HG03565 (cell line): ENCODE measurements around the gene USP15.

Experiments used
- ATAC-seq: cut with Tn5 transposase; IDR thresholded peaks from one replicate; pipeline ENCODE4 v1.9.1; 2021; ENCODE audit warnings: mild to moderate bottlenecking, moderate library complexity; ENCODE audit not compliant: unreplicated experiment

The USP15 gene

DNA sequence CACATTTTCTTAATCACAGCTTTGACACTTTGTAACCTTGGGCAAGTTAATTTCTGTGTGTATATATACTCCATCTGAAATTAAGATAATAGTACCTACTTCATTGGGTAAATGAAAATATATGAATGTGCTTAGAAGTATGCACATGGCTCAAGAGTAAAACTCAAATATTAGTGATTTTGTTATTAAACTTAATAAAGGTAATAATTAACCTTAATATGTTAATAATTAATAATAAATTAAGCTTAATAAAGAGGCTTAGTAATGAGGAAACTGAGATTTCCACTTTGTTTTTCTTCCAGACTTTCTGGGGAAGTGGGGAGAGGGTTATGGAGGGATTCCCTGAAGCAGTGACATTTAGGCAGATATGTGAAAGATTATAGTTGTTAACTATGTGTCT is 19.8 kb downstream of the USP15 start:
- no peak for ATAC-seq

DNA sequence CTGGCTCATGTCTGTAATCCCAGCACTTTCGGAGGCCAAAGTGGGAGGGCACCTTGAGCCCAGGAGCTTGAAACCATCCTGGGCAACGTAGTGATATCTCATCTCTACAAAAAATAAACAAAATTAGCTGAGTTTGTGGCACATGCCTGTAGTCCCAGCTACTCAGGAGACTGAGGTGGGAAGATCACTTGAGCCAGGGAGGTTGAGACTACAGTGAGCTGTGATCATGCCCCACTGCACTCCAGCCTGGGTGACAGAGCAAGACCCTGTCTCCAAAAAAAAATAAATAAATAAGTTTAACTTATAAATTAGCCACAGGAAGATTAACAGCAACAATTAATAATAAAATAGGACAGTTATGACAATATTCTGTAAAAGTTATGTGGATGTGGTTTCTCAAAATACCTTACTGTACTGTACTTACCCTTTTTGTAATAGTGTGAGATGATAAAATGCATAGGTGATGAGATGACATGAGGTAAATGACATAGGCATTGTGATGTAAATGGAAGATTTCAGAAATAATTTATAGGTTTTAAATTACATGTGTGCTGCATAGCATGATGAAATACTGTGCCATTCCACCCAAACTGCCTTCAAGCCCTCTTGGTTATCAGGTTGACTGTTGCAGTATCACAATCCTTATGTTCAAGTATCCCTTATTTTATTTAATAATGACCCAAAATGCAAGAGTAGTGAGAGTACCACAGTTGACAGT is 22.0 kb downstream of the USP15 start:
- ATAC-seq = no peak

DNA sequence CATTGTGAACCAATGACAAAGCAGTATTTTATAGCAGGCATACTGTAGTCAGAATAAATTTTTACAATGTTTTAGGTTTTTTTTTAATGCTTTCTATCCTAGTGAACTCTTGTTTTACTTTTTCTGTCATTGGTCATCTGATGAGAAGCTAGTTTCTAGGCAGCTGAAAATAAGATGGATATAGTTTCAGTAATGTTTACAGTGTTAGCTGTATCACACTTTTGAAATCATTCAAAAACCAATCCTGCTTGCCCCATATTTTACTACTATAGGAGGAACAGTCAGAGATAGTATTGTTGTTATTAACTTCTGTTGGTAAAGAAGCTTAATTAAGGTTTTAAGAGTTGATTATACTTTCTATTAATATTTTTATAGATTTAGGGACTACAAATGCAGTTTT is 24.5 kb downstream of the USP15 start:
- no peak for ATAC-seq

DNA sequence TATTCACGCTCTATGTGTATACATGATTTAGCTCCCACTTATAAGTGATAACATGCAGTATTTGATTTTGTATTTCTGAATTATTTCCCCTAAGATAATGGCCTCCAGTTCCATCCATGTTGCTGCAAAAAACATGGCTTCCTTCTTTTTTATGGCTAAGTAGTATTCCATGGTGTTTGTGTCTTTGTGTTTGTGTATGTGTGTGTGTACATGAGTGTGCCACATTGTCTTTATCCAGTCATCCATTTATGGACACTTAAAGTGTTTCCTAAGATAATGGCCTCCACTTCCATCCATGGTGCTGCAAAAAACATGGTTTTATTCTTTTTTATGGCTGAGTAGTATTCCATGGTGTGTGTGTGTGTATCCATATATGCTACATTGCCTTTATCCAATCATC is 25.1 kb downstream of the USP15 start:
- no peak for ATAC-seq

DNA sequence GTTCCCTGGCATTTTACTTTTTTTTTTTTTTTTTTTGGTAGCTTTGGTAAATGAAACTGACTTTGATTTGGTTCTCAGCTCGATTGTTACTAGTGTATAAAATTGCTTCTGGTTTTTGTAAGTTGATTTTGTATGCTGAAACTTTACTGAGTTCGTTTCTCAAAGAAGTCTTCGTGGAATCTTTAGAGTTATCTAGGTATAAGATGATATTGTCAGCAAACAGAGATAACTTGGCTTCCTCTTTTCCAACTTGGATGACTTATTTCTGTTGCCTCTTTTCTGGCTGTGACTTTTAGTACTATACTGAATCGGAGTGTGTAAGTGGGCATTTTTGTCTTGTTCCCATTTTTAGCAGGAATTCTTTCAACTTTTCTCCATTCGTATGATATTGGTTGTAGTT is 28.1 kb downstream of the USP15 start:
- ATAC-seq = no peak

DNA sequence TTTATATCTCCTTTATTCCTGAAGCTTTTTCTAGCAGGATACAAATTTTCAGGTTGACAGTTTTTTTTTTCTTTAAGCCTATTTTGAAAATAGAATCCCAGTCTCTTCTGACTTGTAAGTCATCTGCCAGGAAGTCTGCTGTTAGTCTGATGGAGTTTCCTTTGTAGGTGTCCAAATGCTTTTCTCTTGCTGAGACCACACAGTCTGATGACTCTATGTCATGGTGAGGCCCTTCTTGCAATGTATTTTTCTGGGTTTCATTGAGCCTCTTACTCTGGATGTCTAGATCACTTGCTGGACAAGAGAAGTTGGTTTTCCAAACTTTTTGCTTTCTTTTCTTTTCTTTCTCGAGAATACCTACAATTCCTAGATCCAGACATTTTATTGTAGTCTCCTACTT is 30.6 kb downstream of the USP15 start:
- no peak for ATAC-seq

DNA sequence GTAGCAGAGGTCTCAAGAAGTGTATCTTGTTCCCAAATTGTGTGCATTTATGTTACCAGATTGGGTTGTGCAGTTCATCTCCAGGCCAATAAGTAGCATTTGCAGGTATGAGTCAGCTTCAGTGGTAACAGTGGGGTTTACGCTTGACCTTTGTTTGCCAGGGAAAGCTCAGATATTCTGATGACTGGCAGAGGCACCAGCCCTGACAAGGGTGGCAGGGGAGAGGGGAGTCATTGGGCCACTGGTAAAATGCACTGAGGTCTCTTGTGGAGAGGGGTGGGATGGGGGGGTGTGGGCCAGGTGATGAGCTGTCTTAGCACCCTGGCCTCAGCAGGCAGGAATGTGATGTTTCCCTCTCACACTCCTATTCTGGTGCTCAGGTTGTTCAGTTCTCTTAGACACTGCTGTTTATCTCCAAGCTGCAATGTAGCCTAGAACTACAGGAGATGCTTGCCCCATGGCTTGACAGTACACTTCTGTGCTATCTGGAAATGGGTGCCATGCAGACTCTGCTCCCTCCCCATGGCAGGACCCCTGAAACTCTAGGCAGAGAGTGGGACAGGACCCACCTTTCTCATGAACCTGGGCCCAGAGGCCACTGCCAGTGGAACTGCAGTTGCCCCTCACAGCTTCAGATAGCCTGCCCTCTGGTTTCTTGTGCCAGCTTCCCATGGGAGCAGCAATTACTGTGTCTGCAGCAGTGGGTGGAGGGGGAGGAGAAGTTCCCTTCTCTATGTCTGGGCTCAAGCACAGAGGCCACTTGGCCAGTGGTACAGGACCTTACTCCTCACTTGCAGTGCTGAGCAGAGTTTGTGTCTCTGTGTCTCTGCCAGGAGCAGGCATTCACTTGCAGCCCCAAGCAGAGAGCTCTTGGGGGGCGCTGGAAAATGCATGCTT is 31.9 kb downstream of the USP15 start:
- ATAC-seq = no peak

DNA sequence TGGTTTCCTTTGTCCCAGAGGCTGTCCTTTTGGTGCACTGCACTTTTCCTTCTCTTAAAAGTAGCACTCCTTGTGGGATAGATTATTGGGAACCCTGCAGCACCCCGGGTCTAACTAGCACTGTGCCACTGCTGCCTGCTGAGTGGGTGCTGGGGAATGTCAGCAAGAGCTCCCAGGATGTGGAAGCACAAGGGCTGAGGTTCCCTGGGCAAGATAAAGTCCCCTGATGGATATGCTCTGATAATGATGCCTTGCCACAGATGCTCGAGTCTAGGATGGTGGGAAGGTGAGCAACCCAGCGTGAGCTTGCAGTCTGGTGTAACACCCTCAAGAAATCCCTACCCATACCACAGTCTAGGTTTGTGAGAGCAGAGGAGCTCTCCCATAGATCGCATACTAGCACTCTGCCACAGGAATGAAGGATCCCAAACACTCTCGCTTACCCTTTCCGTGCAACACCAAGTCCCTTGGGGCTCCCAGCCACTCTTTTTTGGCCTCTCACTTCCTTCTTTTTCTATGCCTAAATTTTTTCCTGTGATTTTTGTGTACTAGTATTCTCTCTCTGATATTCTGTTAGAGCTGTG is 32.6 kb downstream of the USP15 start:
- ATAC-seq = no peak

DNA sequence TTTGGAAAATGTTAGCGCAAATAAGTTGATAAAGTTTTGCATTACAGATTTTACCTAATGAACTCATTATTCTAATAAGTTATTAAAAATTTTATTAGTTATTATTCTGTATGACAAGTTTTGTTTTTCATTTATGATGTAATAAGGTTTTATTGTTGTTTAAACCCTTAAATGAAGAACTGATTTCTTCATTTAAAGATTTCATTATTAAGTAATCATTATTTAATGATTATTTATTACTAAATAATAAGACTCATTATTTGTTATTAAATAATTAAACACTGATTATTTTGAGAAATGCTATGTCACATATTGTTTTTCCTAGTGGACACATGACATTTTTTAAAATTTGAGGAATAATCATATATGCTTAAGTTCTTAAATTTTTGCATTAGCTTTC is 34.2 kb downstream of the USP15 start:
- no peak for ATAC-seq

DNA sequence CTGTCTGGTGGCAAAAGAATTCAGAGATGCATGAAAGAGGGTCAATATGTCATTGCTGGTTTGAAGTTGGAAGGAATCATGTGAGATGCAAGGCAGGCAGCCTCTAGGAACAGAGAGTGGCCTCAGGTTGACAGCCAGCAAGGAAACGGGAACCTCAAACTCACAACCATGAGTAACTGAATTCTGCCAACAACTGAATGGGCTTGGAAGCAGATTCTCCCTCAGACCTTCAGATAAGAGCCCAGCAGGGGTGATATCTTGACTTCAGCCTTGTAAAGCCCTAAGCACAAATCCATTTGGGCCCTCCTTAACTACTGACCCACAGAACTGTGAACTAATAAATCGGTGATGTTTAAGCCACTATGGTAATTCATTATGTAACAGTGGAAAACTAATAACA is 35.8 kb downstream of the USP15 start:
- ATAC-seq = no peak

DNA sequence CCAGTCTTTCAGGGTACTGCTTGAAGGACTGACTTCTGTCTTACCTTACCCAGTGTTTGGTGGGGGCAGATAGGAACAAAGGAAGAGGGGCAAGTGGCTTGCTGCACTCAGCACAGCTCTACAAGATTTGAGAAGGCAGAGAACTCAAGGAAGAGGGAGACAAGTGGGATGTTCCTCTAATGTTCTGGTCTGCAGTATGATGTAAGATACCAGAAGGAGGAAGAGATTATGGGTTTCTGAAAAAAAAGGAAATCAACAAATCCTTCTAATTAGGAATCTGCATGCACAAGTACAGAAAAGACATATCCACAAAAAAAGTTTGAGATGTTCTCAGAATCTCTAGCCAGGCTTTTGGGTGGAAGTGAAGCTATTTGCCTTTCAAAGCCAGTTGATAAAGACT is 37.1 kb downstream of the USP15 start:
- no peak for ATAC-seq

DNA sequence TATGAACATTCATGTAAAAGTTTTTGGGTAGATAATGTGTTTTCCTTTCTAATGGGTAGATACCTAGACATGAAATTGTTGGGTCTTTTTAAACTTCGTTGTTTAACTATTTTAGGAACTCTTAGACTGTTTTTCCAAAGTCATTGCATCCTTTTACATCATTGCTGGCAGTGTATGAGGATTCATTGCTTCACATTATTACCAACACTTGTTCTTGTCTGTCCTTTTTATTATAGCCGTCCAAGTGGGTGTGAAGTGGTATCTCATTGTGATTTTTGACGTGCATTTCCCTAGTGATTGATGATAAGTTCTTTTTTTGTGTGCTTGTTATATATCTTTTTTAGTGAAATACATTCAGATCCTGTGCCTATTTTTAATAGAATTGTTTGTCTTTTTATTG is 39.4 kb downstream of the USP15 start:
- no peak for ATAC-seq

DNA sequence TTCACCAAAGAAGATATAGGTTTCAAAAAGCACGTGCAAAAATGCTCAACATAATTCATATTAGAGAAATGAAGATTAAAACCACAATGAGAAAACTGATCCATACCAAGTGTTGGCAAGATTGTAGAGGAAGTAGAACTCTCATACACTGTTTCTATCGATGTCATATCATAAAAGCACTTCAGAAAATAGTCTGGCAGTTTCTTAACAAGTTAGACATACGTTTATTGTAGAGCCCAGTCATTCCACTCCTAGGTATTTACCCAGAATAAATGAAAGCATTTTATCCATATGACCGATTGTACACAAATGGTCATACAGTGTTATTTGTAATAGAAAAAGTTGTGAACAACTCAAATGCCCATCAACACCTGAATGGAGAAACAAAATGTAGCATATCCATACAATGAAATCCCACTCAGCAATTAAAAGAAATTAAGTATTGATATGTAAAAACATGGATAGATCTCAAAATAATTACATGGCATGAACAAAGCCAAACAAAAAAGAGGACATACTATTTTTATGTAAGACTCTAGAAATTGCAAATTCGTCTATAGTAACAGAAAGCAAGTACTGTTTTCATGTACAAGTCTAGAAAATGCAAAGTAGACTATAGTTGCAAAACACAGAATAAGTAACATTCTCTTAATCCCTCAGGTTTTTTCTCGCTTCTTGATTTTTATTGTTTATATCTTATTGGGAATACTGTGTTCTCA is 41.0 kb downstream of the USP15 start:
- ATAC-seq = peak; percentile 46

DNA sequence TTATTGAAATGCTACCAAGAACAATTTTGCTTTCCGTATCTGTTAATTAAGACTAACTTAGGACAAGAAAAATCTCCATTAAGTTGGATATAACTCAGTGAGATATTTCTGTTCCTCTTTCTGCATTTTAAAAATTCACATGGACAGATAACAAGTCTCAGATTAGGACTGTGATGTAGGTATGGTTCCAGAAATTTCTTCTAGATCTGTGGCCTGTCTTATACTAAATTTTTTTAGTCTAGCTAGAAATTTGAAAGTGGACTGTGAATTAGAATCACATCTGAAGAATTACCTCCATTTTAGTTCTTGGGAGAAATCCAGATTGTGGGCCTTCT is 41.6 kb downstream of the USP15 start:
- ATAC-seq = no peak

DNA sequence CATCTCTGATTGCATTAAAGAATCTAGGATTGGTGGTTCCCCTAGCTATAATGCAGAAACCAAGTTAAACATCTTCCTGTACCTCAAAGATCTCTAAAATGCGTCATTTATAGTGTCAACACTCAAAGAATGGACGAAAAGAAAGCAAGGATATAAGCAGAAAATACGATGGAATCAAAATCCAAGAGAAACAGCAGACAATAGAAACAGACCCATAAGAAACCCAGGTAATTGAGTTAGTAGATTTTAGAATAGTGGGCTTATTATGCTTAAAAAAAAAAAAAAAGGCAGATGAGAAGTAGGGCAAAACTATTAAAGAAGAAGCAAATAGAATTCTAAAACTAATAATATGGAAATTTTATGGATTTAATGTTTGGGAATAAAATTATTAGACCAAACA is 44.4 kb downstream of the USP15 start:
- ATAC-seq = no peak

DNA sequence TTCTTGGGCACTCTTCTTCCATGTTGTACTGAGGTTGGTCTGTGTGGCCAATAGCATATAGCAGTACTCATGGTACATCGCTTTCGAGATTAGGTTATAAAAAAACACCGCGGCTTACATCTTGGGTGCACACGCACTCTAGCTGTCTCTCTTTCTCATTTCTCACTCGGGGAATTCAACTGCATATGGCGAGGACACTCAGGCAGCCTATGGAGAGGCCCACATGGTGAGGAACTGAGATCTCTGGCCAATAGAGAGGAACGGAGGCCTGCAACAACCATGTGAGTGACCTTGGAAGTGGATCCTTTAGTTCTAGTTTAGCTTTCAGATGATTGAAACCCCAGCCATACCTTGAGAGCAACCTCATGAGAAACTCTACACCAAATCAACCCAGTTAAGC is 45.6 kb downstream of the USP15 start:
- ATAC-seq = no peak

DNA sequence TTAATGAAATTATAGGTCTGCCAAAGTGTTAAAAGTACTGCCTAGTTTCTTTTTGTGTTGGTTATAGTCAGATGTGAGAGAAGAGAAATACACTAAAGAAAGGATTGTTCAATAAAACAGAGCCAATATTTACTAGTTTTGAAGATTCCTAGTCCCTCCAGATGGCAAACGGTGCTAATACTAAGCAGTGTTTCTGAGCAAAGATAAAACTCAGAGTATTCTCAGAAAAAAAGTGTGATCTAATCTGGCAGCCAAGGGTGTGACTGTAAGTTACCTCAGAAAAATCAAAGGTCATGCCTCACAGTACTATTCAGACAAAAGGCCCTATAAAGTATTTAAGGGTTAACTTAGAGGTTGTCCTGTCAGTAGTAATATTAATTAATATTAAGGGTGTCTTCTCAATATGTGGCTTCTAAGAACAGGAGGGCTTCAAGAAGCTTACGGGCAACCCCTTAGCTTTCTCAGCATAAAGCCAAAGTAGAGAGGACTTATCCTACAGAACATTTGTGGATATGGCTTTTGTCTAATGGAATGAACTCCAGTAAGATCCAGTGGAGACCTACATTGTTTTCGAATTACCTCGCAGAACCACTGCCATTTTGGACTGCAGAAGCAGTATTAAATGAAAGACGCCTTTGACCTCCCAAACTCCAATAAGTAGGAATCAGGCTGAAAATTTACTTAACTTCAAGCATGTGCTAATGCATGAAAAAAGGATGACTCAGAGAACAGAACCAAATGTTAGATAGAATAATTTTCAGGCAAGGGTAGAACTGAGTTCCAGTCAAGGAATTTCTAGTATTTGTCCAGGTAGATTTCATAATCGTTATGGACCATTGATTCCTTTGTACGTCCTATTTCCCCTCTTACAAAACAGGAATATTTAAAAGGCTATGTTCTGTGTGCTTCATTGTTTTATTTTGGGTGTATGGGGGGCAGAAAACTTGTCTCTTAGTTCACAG is 46.6 kb downstream of the USP15 start:
- ATAC-seq = no peak

DNA sequence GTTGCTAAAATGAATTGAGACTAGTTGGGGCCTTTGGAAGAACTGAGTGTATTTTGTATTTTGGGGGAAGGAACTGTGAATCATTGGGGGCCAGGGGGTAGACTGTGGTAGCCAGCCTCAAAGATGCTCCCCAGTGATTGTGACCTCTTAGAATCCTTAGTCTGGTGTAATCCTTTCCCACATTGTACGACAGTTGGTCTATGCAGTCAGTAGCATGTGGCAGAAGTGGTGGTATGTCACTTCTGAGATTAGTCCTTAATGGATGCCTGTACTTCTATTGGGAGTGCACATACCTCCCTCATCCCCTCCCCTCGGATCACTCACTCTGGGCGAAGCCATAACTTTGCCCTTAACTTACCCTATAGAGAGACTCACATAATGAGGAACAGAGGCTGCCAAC is 48.0 kb downstream of the USP15 start:
- ATAC-seq = no peak

DNA sequence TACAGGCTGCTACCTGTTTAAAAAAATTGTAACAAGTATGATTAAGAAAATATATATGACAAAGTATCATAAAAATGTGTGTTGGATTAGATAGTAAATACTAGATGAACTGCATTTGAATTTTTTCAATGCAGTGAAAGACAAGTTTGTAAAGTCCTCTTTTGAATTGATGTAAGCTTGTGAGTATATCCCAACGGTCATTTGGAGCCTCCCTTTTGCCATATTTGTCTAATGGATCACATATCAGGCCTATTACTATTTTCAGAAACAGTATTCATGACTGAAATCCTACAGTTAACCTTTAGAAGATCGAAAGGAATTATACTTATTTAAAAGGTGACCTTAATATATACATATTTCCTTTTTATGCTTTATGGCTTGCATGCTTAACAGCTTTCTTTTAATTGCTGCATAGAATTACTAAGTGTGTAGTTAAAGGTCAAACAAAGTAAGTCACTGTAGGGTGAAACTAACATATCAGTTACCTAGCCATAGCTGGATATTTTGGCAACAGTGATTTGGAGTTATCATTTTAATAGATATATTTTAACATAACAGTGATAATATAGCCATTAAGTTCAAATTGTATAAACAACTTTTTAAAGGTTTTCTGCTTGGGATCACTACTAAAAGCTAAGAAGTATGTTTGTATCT is 53.6 kb downstream of the USP15 start:
- no peak for ATAC-seq

DNA sequence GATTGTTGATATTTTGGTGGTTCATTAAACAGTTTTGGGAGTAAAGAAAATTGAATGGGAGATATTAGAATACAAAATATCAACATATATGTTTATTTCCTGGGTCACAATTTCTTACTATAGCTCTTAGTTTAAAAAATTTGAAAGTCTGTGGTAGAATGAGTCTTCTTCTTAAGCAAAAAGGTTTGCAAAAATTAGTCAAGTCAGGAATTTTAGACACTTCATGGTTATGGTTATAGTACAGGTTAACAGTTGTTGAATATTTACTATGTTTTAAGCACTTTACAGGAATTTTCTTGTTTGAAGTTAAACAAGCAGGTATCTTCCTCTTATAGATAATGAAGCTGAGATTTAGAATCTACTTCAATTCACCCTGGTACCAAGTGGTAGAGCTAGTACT is 56.8 kb downstream of the USP15 start:
- ATAC-seq = no peak
